Loucy (cell line): ENCODE measurements around the gene TAF1L.
A peak's percentile ranks its signal among the peaks of the same experiment; 100 is the strongest.

ENCODE experiments used
- H2AFZ ChIP-seq: fragments of 200-600 bp; sonication (generic); 2 replicates; pipeline ENCODE4 v1.6.0; 2016; ENCODE audit warnings: antibody characterized with exemption, mild to moderate bottlenecking, low read length, moderate library complexity
- H3F3A ChIP-seq: fragments of 200-600 bp; 2 replicates; pipeline ENCODE4 v1.6.0; 2016; ENCODE audit warnings: antibody characterized with exemption, low read depth, mild to moderate bottlenecking
- H3K27me3 ChIP-seq: fragments of 200-600 bp; sonication (generic); 2 replicates; pipeline ENCODE4 v1.6.1; 2014; ENCODE audit warnings: low read length, mild to moderate bottlenecking; ENCODE audit not compliant: insufficient read depth, poor library complexity, severe bottlenecking
- H3K36me3 ChIP-seq: fragments of 200-600 bp; sonication (generic); 2 replicates; pipeline ENCODE4 v1.6.1; 2016; ENCODE audit warnings: low read length; ENCODE audit not compliant: insufficient read depth
- H3K4me1 ChIP-seq: fragments of 200-600 bp; sonication (generic); 2 replicates; pipeline ENCODE4 v1.5.1; 2014; ENCODE audit warnings: low read length, mild to moderate bottlenecking; ENCODE audit not compliant: insufficient read depth, poor library complexity, severe bottlenecking
- H3K4me2 ChIP-seq: fragments of 200-600 bp; sonication (generic); 2 replicates; pipeline ENCODE4 v1.6.0; 2014; ENCODE audit warnings: antibody characterized with exemption, low read length, low read depth, mild to moderate bottlenecking; ENCODE audit not compliant: poor library complexity, severe bottlenecking
- H3K4me3 ChIP-seq: fragments of 200-600 bp; sonication (generic); 2 replicates; pipeline ENCODE4 v1.5.1; 2014; ENCODE audit warnings: low read length, mild to moderate bottlenecking, mixed read lengths; ENCODE audit not compliant: poor library complexity, severe bottlenecking
- H3K79me2 ChIP-seq: fragments of 200-600 bp; sonication (generic); 2 replicates; pipeline ENCODE4 v1.6.1; 2014; ENCODE audit warnings: low read length; ENCODE audit not compliant: insufficient read depth
- H3K9ac ChIP-seq: fragments of 200-600 bp; sonication (generic); 2 replicates; pipeline ENCODE4 v1.6.0; 2014; ENCODE audit warnings: mild to moderate bottlenecking, low read depth, low read length, moderate library complexity; ENCODE audit not compliant: poor library complexity, severe bottlenecking
- H3K9me2 ChIP-seq: fragments of 200-600 bp; sonication (generic); replicated peaks from 2 replicates; pipeline ENCODE4 v1.6.1; 2016; ENCODE audit warnings: low read depth, low read length, mixed read lengths
- H3K9me3 ChIP-seq: fragments of 200-600 bp; sonication (generic); 2 replicates; pipeline ENCODE4 v1.6.1; 2014; ENCODE audit warnings: mild to moderate bottlenecking, antibody characterized with exemption, low read length, low read depth; ENCODE audit not compliant: insufficient read depth
- H4K20me1 ChIP-seq: fragments of 200-600 bp; sonication (generic); 2 replicates; pipeline ENCODE4 v1.6.0; 2014; ENCODE audit warnings: antibody characterized with exemption, low read length, mild to moderate bottlenecking; ENCODE audit not compliant: insufficient read depth, poor library complexity, severe bottlenecking
- EZH2phosphoT487 ChIP-seq: fragments of 200-600 bp; IDR thresholded peaks from 2 replicates; pipeline ENCODE4 v1.6.1; 2018; ENCODE audit warnings: antibody characterized with exemption, mild to moderate bottlenecking, moderate library complexity, borderline replicate concordance
- TF ChIP-seq, protein P1 (sequence below): fragments of 200-600 bp; sonication (generic); conservative IDR thresholded peaks from 2 replicates; pipeline ENCODE4 v1.5.1; 2014; ENCODE audit warnings: mild to moderate bottlenecking, antibody characterized with exemption, low read length

Gene TAF1L

GRCh38 chr9:32590898-32591297 lies 44.6 kb downstream of the TAF1L start:
- no peaks in the 10 kb centered on the region for H3K79me2 ChIP-seq
- H3K4me1 ChIP-seq = no peaks in the 10 kb centered on the region
- no peaks in the 10 kb centered on the region for H3K27me3 ChIP-seq
- H3K4me2 ChIP-seq = no peak overlapping the region
- no peaks in the 10 kb centered on the region for H3K9me2 ChIP-seq
- no peaks in the 10 kb centered on the region for H4K20me1 ChIP-seq
- H3K9ac ChIP-seq = no peak overlapping the region
- TF ChIP-seq, protein P1, sequence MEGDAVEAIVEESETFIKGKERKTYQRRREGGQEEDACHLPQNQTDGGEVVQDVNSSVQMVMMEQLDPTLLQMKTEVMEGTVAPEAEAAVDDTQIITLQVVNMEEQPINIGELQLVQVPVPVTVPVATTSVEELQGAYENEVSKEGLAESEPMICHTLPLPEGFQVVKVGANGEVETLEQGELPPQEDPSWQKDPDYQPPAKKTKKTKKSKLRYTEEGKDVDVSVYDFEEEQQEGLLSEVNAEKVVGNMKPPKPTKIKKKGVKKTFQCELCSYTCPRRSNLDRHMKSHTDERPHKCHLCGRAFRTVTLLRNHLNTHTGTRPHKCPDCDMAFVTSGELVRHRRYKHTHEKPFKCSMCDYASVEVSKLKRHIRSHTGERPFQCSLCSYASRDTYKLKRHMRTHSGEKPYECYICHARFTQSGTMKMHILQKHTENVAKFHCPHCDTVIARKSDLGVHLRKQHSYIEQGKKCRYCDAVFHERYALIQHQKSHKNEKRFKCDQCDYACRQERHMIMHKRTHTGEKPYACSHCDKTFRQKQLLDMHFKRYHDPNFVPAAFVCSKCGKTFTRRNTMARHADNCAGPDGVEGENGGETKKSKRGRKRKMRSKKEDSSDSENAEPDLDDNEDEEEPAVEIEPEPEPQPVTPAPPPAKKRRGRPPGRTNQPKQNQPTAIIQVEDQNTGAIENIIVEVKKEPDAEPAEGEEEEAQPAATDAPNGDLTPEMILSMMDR = no peak
- TF ChIP-seq EZH2phosphoT487 = no peak
- no peaks in the 10 kb centered on the region for H3K9me3 ChIP-seq
- H3K4me3 ChIP-seq = no peak overlapping the region
- H3F3A ChIP-seq = no peaks in the 10 kb centered on the region
- 0 out of 2 replicates have a peak overlapping the region, but pooled peaks have one; percentile 28 for H2AFZ ChIP-seq
- H3K36me3 ChIP-seq = no peaks in the 10 kb centered on the region

GRCh38 chr9:32590476-32590875 lies 45.0 kb downstream of the TAF1L start:
- no peaks in the 10 kb centered on the region for H3K79me2 ChIP-seq
- H3K27me3 ChIP-seq = no peaks in the 10 kb centered on the region
- 0 out of 2 replicates have a peak overlapping the region, but pooled peaks have one; percentile 28 for H2AFZ ChIP-seq
- no peaks in the 10 kb centered on the region for H3K9me3 ChIP-seq
- H3K4me2 ChIP-seq = no peak overlapping the region
- no peaks in the 10 kb centered on the region for H4K20me1 ChIP-seq
- TF ChIP-seq, protein P1 = no peak
- no peak for TF ChIP-seq EZH2phosphoT487
- H3F3A ChIP-seq = no peaks in the 10 kb centered on the region
- H3K4me3 ChIP-seq = no peak overlapping the region
- no peak overlapping the region for H3K9ac ChIP-seq
- no peaks in the 10 kb centered on the region for H3K9me2 ChIP-seq
- no peaks in the 10 kb centered on the region for H3K4me1 ChIP-seq
- H3K36me3 ChIP-seq = no peaks in the 10 kb centered on the region

- no peak overlapping the region for H3K4me2 ChIP-seq
- no peaks in the 10 kb centered on the region for H3K27me3 ChIP-seq
- H4K20me1 ChIP-seq = no peaks in the 10 kb centered on the region
- no peaks in the 10 kb centered on the region for H3F3A ChIP-seq
- H3K9me2 ChIP-seq = no peaks in the 10 kb centered on the region
- H3K4me3 ChIP-seq = no peak overlapping the region
- no peaks in the 10 kb centered on the region for H3K4me1 ChIP-seq
- TF ChIP-seq, protein P1 = peak; percentile 74
- TF ChIP-seq EZH2phosphoT487 = no peak
- H3K9me3 ChIP-seq = no peaks in the 10 kb centered on the region
- no peak overlapping the region for H2AFZ ChIP-seq
- H3K9ac ChIP-seq = no peak overlapping the region
- no peaks in the 10 kb centered on the region for H3K79me2 ChIP-seq
- no peaks in the 10 kb centered on the region for H3K36me3 ChIP-seq
These were observed 46.3 kb downstream of the TAF1L start for GRCh38 chr9:32589083-32589723.
